SK-N-DZ (cell line): ENCODE data around the gene HK1.
"Not testable (repeated sequence)": the region's sequence is repeated elsewhere in the genome, so short reads cannot be mapped to it uniquely, and the experiment has no call there.

ENCODE experiments used
- DNase-seq: peaks from one replicate; pipeline ENCODE4 v3.0.0-alpha.2; 2015; ENCODE audit warnings: low spot score

HK1 gene

GRCh38 chr10:69254877-69255276 lies 23.4 kb upstream of the HK1 start:
- no peak for DNase-seq

- no peak for DNase-seq
These were observed 18.6 kb upstream of the HK1 start for GRCh38 chr10:69259547-69260243.

GRCh38 chr10:69261184-69261583 lies 17.1 kb upstream of the HK1 start:
- no peak for DNase-seq

- no peak for DNase-seq
These were observed 16.0 kb upstream of the HK1 start for GRCh38 chr10:69262292-69262751.

GRCh38 chr10:69265521-69265920 lies 12.8 kb upstream of the HK1 start:
- no peak for DNase-seq

- no peak for DNase-seq
These were observed 9.4 kb upstream of the HK1 start for GRCh38 chr10:69268761-69269416.

- DNase-seq: no peak
These were observed 8.5 kb upstream of the HK1 start for GRCh38 chr10:69269761-69270160.

GRCh38 chr10:69270990-69271389 lies 7.3 kb upstream of the HK1 start:
- DNase-seq: no peak

- no peak for DNase-seq
These were observed 5.7 kb upstream of the HK1 start for GRCh38 chr10:69272624-69273023.

GRCh38 chr10:69275444-69275843 lies 2.9 kb upstream of the HK1 start:
- no peak for DNase-seq

GRCh38 chr10:69276503-69276902 lies 1.8 kb upstream of the HK1 start:
- no peak for DNase-seq

GRCh38 chr10:69279110-69279509 lies 814 bp downstream of the HK1 start:
- DNase-seq: no peak

- no peak for DNase-seq
These were observed 3.5 kb downstream of the HK1 start for GRCh38 chr10:69281507-69282413.

GRCh38 chr10:69284402-69284801 lies 6.1 kb downstream of the HK1 start:
- DNase-seq: not testable (repeated sequence)

GRCh38 chr10:69285699-69286098 lies 7.4 kb downstream of the HK1 start:
- no peak for DNase-seq

- DNase-seq: no peak
These were observed 8.9 kb downstream of the HK1 start for GRCh38 chr10:69287181-69287580.

GRCh38 chr10:69290993-69291392 lies 12.7 kb downstream of the HK1 start:
- DNase-seq: no peak

GRCh38 chr10:69292459-69292858 lies 14.2 kb downstream of the HK1 start:
- no peak for DNase-seq

GRCh38 chr10:69295027-69295636 lies 16.8 kb downstream of the HK1 start:
- DNase-seq: no peak

- DNase-seq: no peak
These were observed 25.3 kb downstream of the HK1 start for GRCh38 chr10:69303632-69304051.

- DNase-seq: no peak
These were observed 28.1 kb downstream of the HK1 start for GRCh38 chr10:69306421-69306820.

- DNase-seq: no peak
These were observed 29.1 kb downstream of the HK1 start for GRCh38 chr10:69307434-69307833.
